HG02763 (cell line): ENCODE results near the gene TMEM126A.

Experiments used
- ATAC-seq: cut with Tn5 transposase; IDR thresholded peaks from one replicate; pipeline ENCODE4 v1.9.1; 2021; ENCODE audit warnings: mild to moderate bottlenecking, moderate library complexity; ENCODE audit not compliant: unreplicated experiment

The TMEM126A gene

DNA sequence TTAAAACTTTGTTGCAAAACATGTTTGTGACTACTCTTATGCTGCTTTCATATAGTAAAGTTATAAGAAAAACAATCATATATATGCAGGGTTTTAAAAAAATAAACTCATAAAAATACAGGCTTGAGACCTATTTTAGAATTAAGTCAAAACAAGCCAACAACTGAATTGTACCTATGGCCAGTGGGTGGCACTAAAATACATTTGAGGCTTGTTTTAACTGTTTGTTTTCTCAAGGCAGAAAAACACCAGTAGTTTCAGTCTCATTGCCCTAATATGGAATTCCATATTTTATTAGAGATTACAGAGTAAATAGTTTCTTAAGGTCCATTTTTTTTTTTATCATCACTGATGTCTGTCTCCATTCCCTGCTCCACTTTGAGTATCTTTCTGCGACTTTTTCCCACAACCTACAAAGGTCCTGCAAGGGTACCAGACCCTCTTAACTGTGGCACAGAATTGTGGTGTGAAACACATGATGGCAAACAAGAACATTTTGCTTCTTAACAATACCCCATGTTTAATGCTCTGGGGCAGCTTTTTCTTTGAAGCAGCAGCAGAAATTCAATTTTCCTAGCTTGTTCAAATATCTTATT lies 46.7 kb downstream of the TMEM126A start:
- no peak for ATAC-seq

DNA sequence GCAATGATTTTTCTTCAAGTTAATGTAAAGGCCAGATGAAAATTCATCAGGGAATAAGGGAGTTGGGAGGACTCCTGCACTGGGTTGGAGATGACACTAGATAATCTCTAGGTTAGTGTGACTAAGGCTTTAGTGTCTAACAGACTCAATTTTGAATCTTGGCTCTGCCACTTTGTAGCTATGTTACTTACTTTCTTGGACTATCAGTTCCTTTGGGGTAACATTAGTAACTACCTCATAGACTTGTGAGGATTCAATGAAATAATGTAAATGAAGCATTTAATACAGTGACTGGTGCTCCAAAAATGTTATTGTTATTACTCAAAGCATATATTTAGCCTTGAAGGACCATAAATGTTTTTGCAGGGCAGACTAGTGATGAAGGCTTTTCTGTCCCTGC lies 47.8 kb downstream of the TMEM126A start:
- ATAC-seq: no peak

DNA sequence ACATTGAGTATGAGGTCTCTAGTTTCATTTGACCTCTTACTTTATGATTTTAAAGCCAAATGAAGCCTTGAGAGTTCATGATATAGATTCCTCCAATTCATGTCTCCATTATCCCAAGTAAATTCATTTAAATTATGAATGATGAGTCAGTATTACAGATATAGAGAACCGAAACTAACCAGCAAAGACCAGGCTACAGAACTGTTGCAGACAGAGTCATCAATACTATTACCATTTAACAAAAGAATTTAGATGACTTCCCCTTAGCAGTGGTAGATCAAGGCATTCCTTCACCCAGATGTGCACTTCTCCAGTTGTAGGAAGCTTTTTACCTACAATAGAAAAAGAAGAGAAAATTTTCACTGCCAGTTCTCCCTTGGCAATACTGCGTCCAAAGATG lies 50.0 kb downstream of the TMEM126A start:
- ATAC-seq: no peak

DNA sequence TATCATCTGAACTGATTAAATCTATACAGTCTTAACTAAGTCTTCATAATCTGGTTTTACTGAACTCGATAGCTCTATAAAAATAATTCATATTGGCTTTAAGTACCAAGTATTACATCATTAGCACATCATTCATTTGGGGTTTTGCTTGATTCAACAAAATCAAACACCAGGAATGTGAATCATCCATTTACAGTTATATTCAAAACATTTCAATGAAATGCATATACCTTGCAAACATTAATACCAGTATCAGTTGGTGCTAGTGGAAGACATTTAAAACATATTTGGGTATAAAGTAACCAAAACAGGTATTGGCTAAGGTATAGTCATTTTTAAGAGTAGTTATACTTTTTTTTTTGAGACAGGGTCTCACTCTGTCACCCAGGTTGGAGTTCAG lies 50.4 kb downstream of the TMEM126A start:
- no peak for ATAC-seq

DNA sequence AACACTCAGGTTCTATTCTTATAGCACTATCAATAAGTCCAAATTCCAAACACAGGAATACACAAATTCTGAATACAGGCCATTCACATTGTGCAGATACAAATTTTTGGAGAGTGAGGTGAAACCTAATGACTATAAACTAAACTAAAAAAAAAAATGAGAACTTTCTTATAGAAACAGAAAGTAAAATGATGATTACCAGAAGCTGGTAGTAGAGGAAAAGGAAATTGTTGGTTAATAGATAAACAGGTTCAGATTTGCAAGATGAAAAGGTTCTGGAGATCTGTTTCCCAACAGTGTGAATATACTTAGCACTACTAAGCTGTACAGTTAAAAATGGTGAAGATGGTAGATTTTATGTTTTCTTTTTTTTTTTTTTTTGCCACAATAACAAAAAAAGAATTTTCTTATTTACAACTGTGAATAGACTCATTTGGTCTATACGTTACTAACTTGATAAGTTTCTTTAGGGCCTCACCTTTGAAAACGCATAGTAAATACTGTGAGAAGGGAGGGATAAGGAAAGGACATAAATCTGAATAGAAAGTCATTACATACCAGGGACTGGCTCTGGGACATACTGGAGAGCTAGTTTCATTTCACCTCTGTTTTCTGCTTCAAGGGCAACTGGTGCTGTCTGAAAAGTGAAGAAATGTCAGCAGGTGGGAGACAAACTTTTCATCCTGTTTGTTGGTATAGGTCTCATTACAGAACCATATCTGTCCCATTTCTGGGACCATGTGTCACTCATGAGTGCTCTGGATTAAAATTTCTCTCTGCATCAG lies 52.4 kb downstream of the TMEM126A start:
- peak; percentile 75 for ATAC-seq

DNA sequence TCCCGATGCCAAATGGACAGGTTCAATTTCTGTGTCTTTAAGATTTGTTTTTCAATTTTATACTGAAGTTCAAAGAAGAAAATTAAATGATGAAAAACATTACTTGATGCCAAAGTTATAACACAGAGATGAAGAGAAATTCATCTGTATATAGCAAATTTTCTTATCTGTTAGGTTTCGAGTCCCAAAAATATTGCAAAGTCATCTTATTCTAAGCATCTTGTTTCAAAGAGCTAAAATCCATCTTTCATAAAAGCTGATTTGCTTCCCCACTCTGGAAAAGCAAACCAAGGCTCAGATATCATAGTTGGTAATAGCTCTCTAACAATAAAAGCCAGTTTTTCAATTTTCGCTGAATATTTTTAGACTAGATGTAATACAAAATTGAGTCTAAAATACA lies 57.2 kb downstream of the TMEM126A start:
- no peak for ATAC-seq

DNA sequence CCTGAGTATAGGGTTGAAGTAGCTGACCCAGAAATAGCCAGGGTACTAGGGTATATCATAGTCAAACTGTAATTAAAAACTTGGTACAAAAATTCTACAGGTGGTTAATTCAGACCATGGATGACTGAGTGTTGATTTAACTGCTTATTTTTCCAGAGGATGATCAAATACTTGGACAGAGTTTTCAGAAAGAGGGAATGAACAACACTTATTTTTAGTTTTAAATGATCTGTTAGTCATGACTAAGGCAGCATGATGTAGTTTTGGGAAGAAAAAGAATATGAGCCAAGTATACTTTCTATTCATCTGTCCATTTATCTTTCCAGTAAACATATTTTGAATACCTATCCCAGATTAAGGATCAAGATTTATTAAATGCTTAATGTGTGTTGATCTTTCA lies 58.0 kb downstream of the TMEM126A start:
- ATAC-seq: no peak
